GM21723 (cell line): ENCODE results near the gene ZNF70.

Experiments
- ATAC-seq: cut with Tn5 transposase; IDR thresholded peaks from one replicate; pipeline ENCODE4 v1.9.1; 2021; ENCODE audit warnings: mild to moderate bottlenecking, moderate library complexity; ENCODE audit not compliant: unreplicated experiment

The ZNF70 gene

DNA sequence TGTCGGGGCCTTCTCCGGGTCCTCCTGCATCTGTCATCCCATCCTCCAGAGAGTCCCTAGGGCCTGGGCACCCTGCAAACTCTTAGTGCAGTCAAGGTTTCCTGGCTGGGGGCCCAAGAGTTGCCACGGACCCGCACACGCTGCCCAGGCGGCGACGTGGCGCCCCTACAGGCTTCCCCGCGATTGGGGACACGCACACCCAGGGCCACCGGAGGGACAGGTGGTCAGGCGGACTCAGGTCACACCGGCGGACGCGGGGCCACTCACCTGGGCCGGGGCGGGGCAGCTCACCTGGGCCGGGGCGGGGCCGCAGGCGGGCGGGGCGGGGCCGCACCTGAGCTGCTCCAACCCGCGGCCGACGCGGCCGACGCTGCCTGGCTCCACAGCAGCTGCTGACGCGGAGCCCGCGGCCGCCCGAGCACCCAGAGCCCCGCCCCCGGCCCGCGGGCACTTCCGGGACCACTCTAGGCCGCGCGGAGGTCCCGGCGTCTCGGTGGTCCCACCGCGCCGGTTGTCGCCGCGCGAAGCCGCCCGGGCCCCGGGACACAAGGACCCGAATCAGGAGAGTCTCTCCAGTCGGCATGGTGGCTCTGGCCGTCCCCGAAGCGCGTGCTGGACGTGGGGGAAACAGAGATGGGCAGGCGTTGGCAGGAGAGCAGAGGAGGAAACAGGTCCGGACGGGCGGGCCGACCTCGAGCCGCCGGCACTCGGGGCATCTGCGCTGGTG is at the start of gene ZNF70:
ZNF70 (minus strand) TSS at position 399 of the 727 bp plus-strand sequence. CDS start 5,972 bp downstream, outside the sequence.
- ATAC-seq, result peak; percentile 72

- ATAC-seq, result no peak
These were observed 45.5 kb upstream of the ZNF70 start for GRCh38 chr22:23796461-23796860.

GRCh38 chr22:23793326-23793725 is 42.4 kb upstream of the ZNF70 start:
- ATAC-seq, result no peak

DNA sequence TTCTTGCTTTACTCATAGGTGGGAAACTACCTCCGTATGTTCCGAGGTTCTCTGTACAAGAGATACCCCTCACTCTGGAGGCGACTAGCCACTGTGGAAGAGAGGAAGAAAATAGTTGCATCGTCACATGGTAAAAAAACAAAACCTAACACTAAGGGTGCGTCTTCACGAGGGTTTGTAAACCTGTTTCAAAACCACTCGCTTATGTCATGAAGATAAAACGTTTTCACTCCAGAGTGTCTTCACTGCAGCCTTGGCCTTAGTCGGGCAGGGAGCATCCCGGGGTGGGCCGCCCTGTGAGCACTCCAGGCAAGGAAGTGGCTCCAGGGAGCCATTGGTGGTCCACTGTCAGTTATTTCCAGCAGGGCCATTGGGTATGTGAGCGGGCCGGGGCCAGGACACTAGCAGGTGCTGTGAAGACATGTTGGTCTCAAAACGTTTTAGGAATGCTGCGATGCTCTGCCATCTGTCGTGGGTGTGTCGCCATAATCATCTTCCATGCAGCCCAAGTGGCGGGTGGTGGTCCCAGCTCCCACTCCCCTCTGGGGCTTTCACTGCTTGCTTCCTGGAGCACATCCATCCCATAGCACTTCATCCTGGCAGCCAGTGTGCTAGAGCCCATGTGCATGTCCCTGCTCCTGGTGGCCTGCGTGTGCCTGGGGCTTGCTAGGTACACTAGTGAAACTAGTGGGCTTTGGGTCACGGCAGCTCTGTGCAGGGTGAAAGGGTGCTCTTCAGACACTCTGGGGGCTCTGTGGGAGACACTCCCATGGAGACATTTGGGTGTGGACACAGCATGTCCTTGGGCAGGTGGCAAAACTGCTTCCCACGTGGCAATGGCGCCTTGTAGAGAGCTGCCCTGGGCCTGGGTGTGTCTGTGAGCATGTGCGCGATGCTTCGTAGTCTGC is 41.1 kb upstream of the ZNF70 start:
- no peak for ATAC-seq

DNA sequence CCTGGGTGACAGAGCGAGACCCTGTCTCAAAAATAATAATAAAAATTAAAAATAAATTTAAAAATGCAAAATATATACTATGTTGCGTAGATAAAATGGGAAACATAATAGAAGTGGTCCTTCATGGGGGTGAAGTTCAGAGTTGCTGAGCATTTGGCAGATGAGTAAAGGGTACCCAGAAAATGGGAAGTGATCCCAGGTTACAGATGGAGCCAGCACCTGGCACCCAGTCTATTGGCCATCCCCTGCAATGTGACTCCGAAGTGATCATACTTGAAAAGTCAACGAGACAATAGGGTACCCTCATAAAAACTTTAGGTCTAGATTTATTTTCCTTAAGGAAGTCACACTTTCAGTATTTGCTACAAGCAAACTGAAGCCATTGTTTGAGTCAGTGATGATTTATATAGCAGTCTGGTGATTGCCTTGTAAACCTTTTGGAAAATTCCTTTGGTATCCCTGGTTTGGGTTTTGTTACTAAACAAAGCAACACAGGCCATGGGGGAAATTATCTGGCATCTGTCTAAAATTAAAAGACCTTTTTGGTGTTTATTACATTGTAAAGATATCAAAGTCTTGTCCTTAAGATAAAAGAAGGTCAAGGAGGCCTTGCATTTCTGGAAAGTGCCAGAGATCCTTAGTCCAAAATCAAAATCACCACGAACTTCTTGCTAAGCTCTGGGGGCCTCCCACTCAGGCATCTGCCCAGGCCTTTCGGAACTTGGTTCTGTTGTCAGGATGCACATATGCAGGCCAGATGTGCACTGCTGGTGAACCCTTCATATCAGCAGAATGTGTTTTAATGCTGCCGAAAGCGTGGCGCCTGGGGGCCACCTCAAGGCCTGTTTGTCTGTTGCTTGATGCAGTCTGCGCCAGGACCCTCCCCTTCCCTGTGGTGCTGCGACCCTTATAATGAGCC is 40.2 kb upstream of the ZNF70 start:
- ATAC-seq, result no peak

DNA sequence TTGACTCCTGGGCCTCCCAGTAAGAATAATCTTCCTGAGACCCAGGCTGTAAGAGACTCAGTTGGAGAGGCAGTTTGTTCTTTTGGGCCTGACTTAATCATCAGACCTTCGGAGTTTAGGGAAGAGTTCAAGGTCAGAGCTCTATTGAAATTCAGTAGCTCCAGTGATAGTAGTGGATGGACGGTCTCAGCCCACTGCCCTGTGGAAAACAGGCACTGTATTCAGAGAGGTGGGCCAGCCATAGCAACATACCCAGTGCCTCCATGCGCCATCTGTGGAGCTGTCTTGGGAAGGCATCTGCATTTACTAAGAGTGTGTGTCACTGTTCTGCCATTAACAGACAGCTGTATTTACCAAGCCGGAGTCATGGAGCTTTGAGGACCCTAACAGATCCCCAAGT is 38.7 kb upstream of the ZNF70 start:
- ATAC-seq, result no peak

GRCh38 chr22:23789121-23789520 is 38.2 kb upstream of the ZNF70 start:
- no peak for ATAC-seq

GRCh38 chr22:23787910-23788309 is 37.0 kb upstream of the ZNF70 start:
- ATAC-seq, result no peak

DNA sequence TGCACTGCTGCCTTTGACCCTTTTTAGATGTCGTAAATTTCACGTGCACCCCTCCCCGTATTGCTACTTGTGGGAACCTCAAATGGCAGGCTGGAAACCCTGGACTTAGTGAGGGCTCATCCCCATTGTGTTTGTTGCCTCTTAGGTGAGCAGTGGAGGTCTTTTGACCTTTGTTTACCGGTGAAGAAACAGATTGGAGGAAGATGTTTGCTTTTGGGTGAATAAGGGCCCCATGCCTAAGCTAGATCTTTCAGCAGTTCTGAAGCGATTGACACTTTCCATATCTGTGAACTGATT is 36.6 kb upstream of the ZNF70 start:
- ATAC-seq, result peak; percentile 11

GRCh38 chr22:23786752-23787599 is 36.1 kb upstream of the ZNF70 start, which contains the start of gene SMARCB1:
SMARCB1 (plus strand) TSS chr22:23786966; CDS start chr22:23787170, 204 bp downstream.
- ATAC-seq, result peak; percentile 57

- ATAC-seq, result no peak
These were observed 35.4 kb upstream of the ZNF70 start for GRCh38 chr22:23786261-23786710.

GRCh38 chr22:23784215-23784732 is 33.4 kb upstream of the ZNF70 start:
- ATAC-seq, result no peak

DNA sequence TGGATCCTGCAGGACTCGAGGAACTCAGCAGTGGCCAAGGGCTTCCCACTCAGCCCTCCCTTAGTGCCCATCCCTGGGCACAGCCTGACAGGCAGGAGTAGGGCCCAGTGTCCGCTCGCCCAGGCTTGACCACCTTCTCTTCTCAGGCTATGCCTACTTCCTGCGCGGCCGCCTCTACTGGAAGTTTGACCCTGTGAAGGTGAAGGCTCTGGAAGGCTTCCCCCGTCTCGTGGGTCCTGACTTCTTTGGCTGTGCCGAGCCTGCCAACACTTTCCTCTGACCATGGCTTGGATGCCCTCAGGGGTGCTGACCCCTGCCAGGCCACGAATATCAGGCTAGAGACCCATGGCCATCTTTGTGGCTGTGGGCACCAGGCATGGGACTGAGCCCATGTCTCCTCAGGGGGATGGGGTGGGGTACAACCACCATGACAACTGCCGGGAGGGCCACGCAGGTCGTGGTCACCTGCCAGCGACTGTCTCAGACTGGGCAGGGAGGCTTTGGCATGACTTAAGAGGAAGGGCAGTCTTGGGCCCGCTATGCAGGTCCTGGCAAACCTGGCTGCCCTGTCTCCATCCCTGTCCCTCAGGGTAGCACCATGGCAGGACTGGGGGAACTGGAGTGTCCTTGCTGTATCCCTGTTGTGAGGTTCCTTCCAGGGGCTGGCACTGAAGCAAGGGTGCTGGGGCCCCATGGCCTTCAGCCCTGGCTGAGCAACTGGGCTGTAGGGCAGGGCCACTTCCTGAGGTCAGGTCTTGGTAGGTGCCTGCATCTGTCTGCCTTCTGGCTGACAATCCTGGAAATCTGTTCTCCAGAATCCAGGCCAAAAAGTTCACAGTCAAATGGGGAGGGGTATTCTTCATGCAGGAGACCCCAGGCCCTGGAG is 32.6 kb upstream of the ZNF70 start:
- no peak for ATAC-seq

DNA sequence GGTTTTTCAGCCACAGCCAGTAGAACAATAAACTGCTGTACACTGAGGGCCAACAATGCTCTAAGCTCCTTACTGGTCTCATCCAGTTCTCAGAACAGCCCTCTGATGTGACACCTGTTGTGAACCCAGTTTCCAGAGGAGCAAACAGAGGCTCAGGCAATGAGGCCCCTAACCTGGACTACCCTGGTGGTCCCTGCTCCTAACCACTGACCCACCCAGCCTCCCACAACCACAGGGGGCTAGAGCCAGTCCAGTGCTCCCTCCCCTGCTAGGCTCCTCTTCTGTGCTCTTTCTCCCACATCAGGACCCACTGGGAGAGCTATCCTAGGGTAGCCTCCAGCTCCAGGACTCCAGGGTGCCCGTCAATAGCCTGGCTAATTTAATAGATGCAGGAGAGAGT is 31.8 kb upstream of the ZNF70 start:
- ATAC-seq, result no peak

GRCh38 chr22:23782252-23782651 is 31.3 kb upstream of the ZNF70 start:
- ATAC-seq, result no peak

DNA sequence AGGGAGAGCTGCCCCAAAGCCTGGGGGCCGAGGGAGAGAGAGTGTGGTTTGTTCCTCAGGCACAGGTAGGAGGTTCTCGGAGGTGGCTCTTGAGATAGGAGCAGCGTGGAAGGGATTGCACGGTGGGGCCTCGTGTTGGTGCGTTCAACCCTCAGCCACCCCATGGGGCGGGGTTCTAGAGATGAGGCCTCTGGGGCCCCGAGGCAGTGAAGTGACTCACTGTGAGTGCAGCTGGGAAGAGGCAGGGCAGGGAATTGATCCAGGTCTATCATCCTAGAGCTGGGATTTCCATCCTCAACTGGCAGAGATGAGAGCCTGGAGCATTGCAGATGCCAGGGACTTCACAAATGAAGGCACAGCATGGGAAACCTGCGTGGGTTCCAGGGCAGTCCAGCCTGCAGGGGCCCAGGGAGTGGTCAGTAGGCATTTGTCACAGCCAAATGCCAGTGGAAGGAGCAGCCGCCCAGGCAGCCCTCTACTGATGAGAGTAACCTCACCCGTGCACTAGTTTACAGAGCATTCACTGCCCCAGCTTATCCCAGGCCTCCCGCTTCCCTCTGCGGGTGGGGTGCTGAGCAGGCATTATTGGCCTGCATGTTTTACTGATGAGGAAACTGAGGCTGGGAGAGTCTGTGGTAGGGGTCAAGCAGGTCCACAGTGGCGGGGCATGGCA is 30.7 kb upstream of the ZNF70 start:
- no peak for ATAC-seq

GRCh38 chr22:23781065-23781464 is 30.2 kb upstream of the ZNF70 start:
- no peak for ATAC-seq

GRCh38 chr22:23780146-23780748 is 29.3 kb upstream of the ZNF70 start:
- no peak for ATAC-seq
